Loucy (cell line): ENCODE measurements around the gene FAT1.

Experiments
- H2AFZ ChIP-seq: fragments of 200-600 bp; sonication (generic); 2 replicates; pipeline ENCODE4 v1.6.0; 2016; ENCODE audit warnings: antibody characterized with exemption, mild to moderate bottlenecking, low read length, moderate library complexity
- H3F3A ChIP-seq: fragments of 200-600 bp; 2 replicates; pipeline ENCODE4 v1.6.0; 2016; ENCODE audit warnings: antibody characterized with exemption, low read depth, mild to moderate bottlenecking
- H3K27me3 ChIP-seq: fragments of 200-600 bp; sonication (generic); 2 replicates; pipeline ENCODE4 v1.6.1; 2014; ENCODE audit warnings: low read length, mild to moderate bottlenecking; ENCODE audit not compliant: insufficient read depth, poor library complexity, severe bottlenecking
- H3K36me3 ChIP-seq: fragments of 200-600 bp; sonication (generic); 2 replicates; pipeline ENCODE4 v1.6.1; 2016; ENCODE audit warnings: low read length; ENCODE audit not compliant: insufficient read depth
- H3K4me1 ChIP-seq: fragments of 200-600 bp; sonication (generic); 2 replicates; pipeline ENCODE4 v1.5.1; 2014; ENCODE audit warnings: low read length, mild to moderate bottlenecking; ENCODE audit not compliant: insufficient read depth, poor library complexity, severe bottlenecking
- H3K4me2 ChIP-seq: fragments of 200-600 bp; sonication (generic); 2 replicates; pipeline ENCODE4 v1.6.0; 2014; ENCODE audit warnings: antibody characterized with exemption, low read length, low read depth, mild to moderate bottlenecking; ENCODE audit not compliant: poor library complexity, severe bottlenecking
- H3K4me3 ChIP-seq: fragments of 200-600 bp; sonication (generic); 2 replicates; pipeline ENCODE4 v1.5.1; 2014; ENCODE audit warnings: low read length, mild to moderate bottlenecking, mixed read lengths; ENCODE audit not compliant: poor library complexity, severe bottlenecking
- H3K79me2 ChIP-seq: fragments of 200-600 bp; sonication (generic); 2 replicates; pipeline ENCODE4 v1.6.1; 2014; ENCODE audit warnings: low read length; ENCODE audit not compliant: insufficient read depth
- H3K9ac ChIP-seq: fragments of 200-600 bp; sonication (generic); 2 replicates; pipeline ENCODE4 v1.6.0; 2014; ENCODE audit warnings: mild to moderate bottlenecking, low read depth, low read length, moderate library complexity; ENCODE audit not compliant: poor library complexity, severe bottlenecking
- H3K9me2 ChIP-seq: fragments of 200-600 bp; sonication (generic); replicated peaks from 2 replicates; pipeline ENCODE4 v1.6.1; 2016; ENCODE audit warnings: low read depth, low read length, mixed read lengths
- H3K9me3 ChIP-seq: fragments of 200-600 bp; sonication (generic); 2 replicates; pipeline ENCODE4 v1.6.1; 2014; ENCODE audit warnings: mild to moderate bottlenecking, antibody characterized with exemption, low read length, low read depth; ENCODE audit not compliant: insufficient read depth
- H4K20me1 ChIP-seq: fragments of 200-600 bp; sonication (generic); 2 replicates; pipeline ENCODE4 v1.6.0; 2014; ENCODE audit warnings: antibody characterized with exemption, low read length, mild to moderate bottlenecking; ENCODE audit not compliant: insufficient read depth, poor library complexity, severe bottlenecking
- CTCF ChIP-seq: fragments of 200-600 bp; sonication (generic); conservative IDR thresholded peaks from 2 replicates; pipeline ENCODE4 v1.5.1; 2014; ENCODE audit warnings: mild to moderate bottlenecking, antibody characterized with exemption, low read length
- EZH2phosphoT487 ChIP-seq: fragments of 200-600 bp; IDR thresholded peaks from 2 replicates; pipeline ENCODE4 v1.6.1; 2018; ENCODE audit warnings: antibody characterized with exemption, mild to moderate bottlenecking, moderate library complexity, borderline replicate concordance

Gene FAT1

GRCh38 chr4:186633844-186634243 is 89.8 kb downstream of the FAT1 start:
- H2AFZ ChIP-seq: peak overlapping the region; percentile 16; the same call in 1 of the 2 replicates
- no peaks in the 10 kb centered on the region for H3K36me3 ChIP-seq
- no peaks in the 10 kb centered on the region for H3K4me1 ChIP-seq
- H3K4me2 ChIP-seq: no peak overlapping the region
- no peak overlapping the region for H3K9ac ChIP-seq
- H3K9me3 ChIP-seq: peaks cover 2% of the 10 kb centered on the region; the same call in 1 of the 2 replicates
- no peaks in the 10 kb centered on the region for H3K79me2 ChIP-seq
- H3K27me3 ChIP-seq: no peaks in the 10 kb centered on the region
- H3K9me2 ChIP-seq: no peaks in the 10 kb centered on the region
- H3K4me3 ChIP-seq: no peak overlapping the region
- TF ChIP-seq CTCF: no peak
- no peak for TF ChIP-seq EZH2phosphoT487
- H3F3A ChIP-seq: no peaks in the 10 kb centered on the region
- no peaks in the 10 kb centered on the region for H4K20me1 ChIP-seq

- Histone ChIP-seq H3K9me2 (no peaks in the 10 kb centered on the region), H3K4me2 (no peak overlapping the region), H3K79me2 (no peaks in the 10 kb centered on the region), H4K20me1 (no peaks in the 10 kb centered on the region), H3K27me3 (no peaks in the 10 kb centered on the region), H3F3A (peaks cover 5% of the 10 kb centered on the region; the same call in 1 of the 2 replicates), H3K9me3 (no peaks in the 10 kb centered on the region), H3K36me3 (no peaks in the 10 kb centered on the region), H3K9ac (no peak overlapping the region), H3K4me3 (no peak overlapping the region), H3K4me1 (peaks cover 6% of the 10 kb centered on the region), H2AFZ (no peak overlapping the region)
- TF ChIP-seq EZH2phosphoT487 (no peak), CTCF (no peak)
Measured at GRCh38 chr4:186630128-186630527, 93.5 kb downstream of the FAT1 start.

- H3K4me3 ChIP-seq: peak overlapping the region; percentile 76
- H3F3A ChIP-seq: peaks cover 5% of the 10 kb centered on the region; the same call in 1 of the 2 replicates
- no peaks in the 10 kb centered on the region for H3K9me2 ChIP-seq
- peak overlapping the region; percentile 55; the same call in 1 of the 2 replicates for H2AFZ ChIP-seq
- H3K36me3 ChIP-seq: no peaks in the 10 kb centered on the region
- peak overlapping the region; percentile 80 for H3K9ac ChIP-seq
- H3K4me1 ChIP-seq: peaks cover 10% of the 10 kb centered on the region
- H3K27me3 ChIP-seq: no peaks in the 10 kb centered on the region
- no peaks in the 10 kb centered on the region for H3K9me3 ChIP-seq
- H3K79me2 ChIP-seq: no peaks in the 10 kb centered on the region
- H3K4me2 ChIP-seq: peak overlapping the region; percentile 86
- H4K20me1 ChIP-seq: no peaks in the 10 kb centered on the region
- TF ChIP-seq CTCF (no peak), EZH2phosphoT487 (no peak)
Measured at GRCh38 chr4:186628058-186628711, 95.5 kb downstream of the FAT1 start.
